Measurements from ENCODE around the gene NKX6-1. TPM values are rescaled to one million over a fixed set of nuclear protein-coding genes. Genes with fewer than 3 reads are reported as not detected.

NKX6-1 gene
- total RNA-seq, 1 experiment from 2014 or later = 3.3 TPM

DNA sequence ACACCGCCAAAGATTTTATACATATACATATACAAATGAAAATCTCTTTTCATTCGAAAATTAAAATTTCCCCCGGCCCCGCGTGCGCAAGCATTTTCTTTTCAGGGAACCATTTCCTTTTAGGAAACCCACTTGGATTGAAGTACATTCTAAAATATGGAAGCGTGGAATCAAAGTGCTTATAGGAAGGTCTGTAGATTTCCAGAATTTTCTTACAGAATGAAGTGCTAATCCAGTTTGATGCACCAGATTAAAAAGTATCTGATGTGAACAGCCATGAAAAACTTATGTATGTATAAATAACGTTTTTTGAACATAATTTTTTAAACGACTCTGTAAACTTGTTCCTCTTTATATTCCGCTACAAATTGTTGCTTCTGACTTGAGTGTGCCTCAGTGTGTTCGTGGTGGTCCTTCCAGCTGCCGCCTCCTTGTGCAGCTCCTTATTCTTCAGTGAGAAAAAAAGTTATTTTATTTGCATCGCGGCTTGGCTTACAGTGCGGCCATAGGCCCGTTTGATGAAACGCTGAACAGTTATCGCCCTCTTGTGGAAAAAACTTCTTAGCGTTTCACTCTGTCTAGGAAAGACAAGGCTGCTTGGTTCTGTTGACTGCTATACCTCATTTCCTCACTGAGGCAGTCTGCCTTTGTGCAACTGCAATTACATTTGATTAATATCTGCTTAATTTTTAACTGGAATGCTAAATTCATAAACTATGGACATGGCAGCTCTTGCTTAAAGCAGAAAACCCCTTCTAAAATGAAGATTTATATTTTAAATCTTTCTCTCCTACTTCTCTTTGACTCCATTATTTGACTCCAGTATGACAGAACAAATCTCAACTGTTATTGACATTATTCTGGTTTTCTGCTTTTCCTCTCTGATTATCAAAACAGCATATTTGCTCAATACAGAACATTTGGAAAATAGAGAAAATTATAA, 4.7 kb upstream of the NKX6-1 start:
- H3K4me1 ChIP-seq (replicated peaks) = 0 out of 2 replicates have a peak, but pooled peaks cover 3% of the 10 kb centered on the region
- H3K9me3 ChIP-seq (replicated peaks) = no peaks in the 10 kb centered on the region
- H3K4me3 ChIP-seq = no peak overlapping the region
- H3K27ac ChIP-seq = no peak overlapping the region
- H3K36me3 ChIP-seq = no peaks in the 10 kb centered on the region
- 0 out of 2 replicates have a peak, but pooled peaks cover 7% of the 10 kb centered on the region for H3K27me3 ChIP-seq (replicated peaks)
- peak in 1 of 2 experiments; percentile 49 for DNase-seq (ENCODE audit: low read depth in 1 of 2, low spot score in 2 of 2)

DNA sequence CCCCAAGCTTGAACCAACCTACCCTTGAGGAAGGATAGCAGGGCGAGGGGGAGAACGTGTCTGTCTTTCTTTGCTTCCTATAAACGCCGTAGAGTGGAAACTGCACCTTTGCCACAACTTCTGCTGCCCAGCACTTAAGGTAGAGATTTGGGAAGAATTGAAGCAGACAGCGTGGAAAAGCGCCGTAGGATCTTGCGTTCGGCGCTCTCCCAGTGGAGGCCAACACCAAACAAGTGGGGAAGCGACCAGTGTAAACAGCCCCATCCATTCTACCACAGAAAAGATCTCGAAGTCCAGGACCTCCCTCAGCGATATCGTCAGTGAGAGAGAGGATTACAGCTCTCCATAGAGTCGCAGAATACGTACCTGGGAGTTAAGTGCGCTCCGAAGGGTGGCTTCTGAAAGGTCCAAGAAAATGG, 3.9 kb upstream of the NKX6-1 start:
- no peak for DNase-seq (ENCODE audit: low read depth in 1 of 2, low spot score in 2 of 2)
- 0 out of 2 replicates have a peak, but pooled peaks cover 7% of the 10 kb centered on the region for H3K27me3 ChIP-seq (replicated peaks)
- H3K9me3 ChIP-seq (replicated peaks) = no peaks in the 10 kb centered on the region
- H3K36me3 ChIP-seq = no peaks in the 10 kb centered on the region; the same call in 1 of the 2 replicates
- 0 out of 2 replicates have a peak, but pooled peaks cover 3% of the 10 kb centered on the region for H3K4me1 ChIP-seq (replicated peaks)
- H3K4me3 ChIP-seq = no peak overlapping the region
- H3K27ac ChIP-seq = no peak overlapping the region

DNA sequence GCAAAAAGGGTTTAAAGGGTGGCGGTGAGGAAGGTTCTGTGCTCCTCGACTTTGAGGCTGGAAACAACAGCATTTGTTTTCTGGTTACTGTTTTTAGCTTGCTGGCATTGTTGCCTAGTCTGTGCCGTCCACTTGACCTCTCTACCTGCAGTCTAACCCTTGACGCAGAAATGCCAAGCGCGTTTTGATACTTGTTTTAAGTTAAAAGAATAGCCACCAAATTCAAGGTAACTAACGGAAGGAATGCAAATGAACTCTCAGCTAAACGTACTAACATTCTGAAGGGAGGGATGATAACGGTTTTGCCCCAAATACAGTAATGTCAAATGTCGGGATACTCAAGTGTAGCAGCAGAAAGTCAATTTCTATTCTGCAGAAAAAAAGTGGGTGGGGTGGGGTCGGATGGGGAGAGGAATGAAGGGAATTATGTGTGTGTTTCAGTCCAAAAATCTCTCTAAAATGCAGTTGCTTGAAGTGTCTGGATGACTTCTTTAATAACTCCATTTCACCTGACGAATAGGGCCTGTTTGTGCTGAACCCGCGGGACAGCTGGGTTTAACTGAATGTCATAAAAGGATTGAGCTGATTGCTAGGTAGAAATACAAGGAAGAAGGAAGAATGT, 3.4 kb upstream of the NKX6-1 start:
- Histone ChIP-seq H3K4me1 (replicated peaks) (peaks cover 4% of the 10 kb centered on the region; the same call in 1 of the 2 replicates), H3K4me3 (no peak overlapping the region), H3K27me3 (replicated peaks) (0 out of 2 replicates have a peak, but pooled peaks cover 7% of the 10 kb centered on the region)

DNA sequence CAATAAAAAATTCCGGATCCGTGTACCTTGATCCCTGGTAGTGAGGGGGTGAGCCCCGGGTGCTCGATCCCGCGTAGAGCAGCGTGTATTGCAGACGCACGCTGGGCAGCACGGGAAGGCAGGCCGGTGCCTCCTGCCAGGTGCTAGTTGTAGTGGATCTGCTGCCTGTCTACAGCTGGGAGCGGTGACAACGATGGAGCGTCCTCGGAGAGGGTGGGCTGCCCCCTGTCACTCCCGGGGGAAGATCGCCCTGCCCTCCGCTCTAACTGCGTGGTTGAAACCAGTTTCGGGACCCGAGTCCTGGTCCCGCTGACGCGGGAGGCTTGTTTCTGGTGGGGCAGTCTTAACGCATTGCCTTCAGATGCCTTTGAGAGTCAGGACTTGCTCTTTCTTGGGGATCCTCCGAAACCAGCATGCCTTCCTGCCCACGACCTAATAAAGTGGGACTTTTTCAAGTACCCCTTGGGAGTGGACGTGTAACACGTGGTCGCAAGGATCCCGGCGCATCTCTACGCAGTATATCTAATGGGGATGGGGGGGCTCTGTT, 2.7 kb upstream of the NKX6-1 start:
- no peak overlapping the region for H3K27ac ChIP-seq
- 0 out of 2 replicates have a peak, but pooled peaks cover 7% of the 10 kb centered on the region for H3K27me3 ChIP-seq (replicated peaks)
- 0 out of 2 replicates have a peak, but pooled peaks cover 3% of the 10 kb centered on the region for H3K9me3 ChIP-seq (replicated peaks)
- no peak for DNase-seq (ENCODE audit: low read depth in 1 of 2, low spot score in 2 of 2)
- peaks cover 7% of the 10 kb centered on the region; the same call in 1 of the 2 replicates for H3K36me3 ChIP-seq
- H3K4me1 ChIP-seq (replicated peaks) = peaks cover 11% of the 10 kb centered on the region
- H3K4me3 ChIP-seq = no peak overlapping the region

More for the DNA sequence above, 3.4 kb upstream of the NKX6-1 start:
- H3K9me3 ChIP-seq (replicated peaks) = 0 out of 2 replicates have a peak, but pooled peaks cover 3% of the 10 kb centered on the region
- peaks cover 3% of the 10 kb centered on the region; the same call in 1 of the 2 replicates for H3K36me3 ChIP-seq
- H3K27ac ChIP-seq = no peak overlapping the region
- no peak for DNase-seq (ENCODE audit: low read depth in 1 of 2, low spot score in 2 of 2)

- Histone ChIP-seq H3K27me3 (replicated peaks) (0 out of 2 replicates have a peak, but pooled peaks cover 5% of the 10 kb centered on the region), H3K36me3 (peaks cover 7% of the 10 kb centered on the region; the same call in 1 of the 2 replicates), H3K4me1 (replicated peaks) (peaks cover 14% of the 10 kb centered on the region), H3K27ac (no peak overlapping the region), H3K4me3 (no peak overlapping the region), H3K9me3 (replicated peaks) (0 out of 2 replicates have a peak, but pooled peaks cover 3% of the 10 kb centered on the region)
- no peak for DNase-seq (ENCODE audit: low read depth in 1 of 2, low spot score in 2 of 2)
These were observed 2.1 kb upstream of the NKX6-1 start for GRCh38 chr4:84501202-84501503.

- H3K27me3 ChIP-seq (replicated peaks) = no peaks in the 10 kb centered on the region
- H3K4me3 ChIP-seq = no peak overlapping the region
- DNase-seq (ENCODE audit: low read depth in 1 of 2, low spot score in 2 of 2) = no peak
- H3K36me3 ChIP-seq = peaks cover 9% of the 10 kb centered on the region
- no peak overlapping the region for H3K27ac ChIP-seq
- peaks cover 14% of the 10 kb centered on the region for H3K4me1 ChIP-seq (replicated peaks)
- H3K9me3 ChIP-seq (replicated peaks) = 0 out of 2 replicates have a peak, but pooled peaks cover 3% of the 10 kb centered on the region
These were observed 1.5 kb upstream of the NKX6-1 start for GRCh38 chr4:84500386-84501201.

DNA sequence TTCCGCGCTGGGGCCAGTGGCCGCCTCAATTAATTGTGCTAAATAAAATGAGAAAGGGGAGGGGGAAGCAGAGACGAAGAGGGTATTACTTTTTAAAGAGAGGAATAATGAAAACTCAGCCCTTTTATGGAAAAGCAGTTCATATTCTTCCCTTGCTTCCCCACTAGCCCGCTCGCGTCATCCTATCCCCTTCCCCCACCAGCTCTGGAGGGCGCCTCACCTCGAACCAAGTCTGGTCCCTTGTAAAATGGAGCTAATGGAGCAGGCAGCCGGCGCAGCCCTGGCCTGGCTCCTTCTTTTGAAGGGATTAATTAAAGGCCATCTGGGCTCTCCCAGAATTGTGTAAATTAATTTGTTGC, 511 bp upstream of the NKX6-1 start:
- peaks cover 14% of the 10 kb centered on the region for H3K4me1 ChIP-seq (replicated peaks)
- no peak for DNase-seq (ENCODE audit: low read depth in 1 of 2, low spot score in 2 of 2)
- H3K27ac ChIP-seq = no peak overlapping the region
- no peaks in the 10 kb centered on the region for H3K27me3 ChIP-seq (replicated peaks)
- H3K4me3 ChIP-seq = peak overlapping the region; percentile 82
- 0 out of 2 replicates have a peak, but pooled peaks cover 3% of the 10 kb centered on the region for H3K9me3 ChIP-seq (replicated peaks)
- peaks cover 19% of the 10 kb centered on the region for H3K36me3 ChIP-seq

- peak; percentile 51 to 63 for DNase-seq (ENCODE audit: low read depth in 1 of 2, low spot score in 2 of 2)
- peaks cover 27% of the 10 kb centered on the region for H3K36me3 ChIP-seq
- peak overlapping the region; percentile 3; the same call in 1 of the 2 replicates for H3K27ac ChIP-seq
- 0 out of 2 replicates have a peak, but pooled peaks cover 3% of the 10 kb centered on the region for H3K9me3 ChIP-seq (replicated peaks)
- peak overlapping the region; percentile 82 for H3K4me3 ChIP-seq
- H3K27me3 ChIP-seq (replicated peaks) = no peaks in the 10 kb centered on the region
- peaks cover 14% of the 10 kb centered on the region for H3K4me1 ChIP-seq (replicated peaks)
These were observed 723 bp downstream of the NKX6-1 start for GRCh38 chr4:84498203-84498934.

DNA sequence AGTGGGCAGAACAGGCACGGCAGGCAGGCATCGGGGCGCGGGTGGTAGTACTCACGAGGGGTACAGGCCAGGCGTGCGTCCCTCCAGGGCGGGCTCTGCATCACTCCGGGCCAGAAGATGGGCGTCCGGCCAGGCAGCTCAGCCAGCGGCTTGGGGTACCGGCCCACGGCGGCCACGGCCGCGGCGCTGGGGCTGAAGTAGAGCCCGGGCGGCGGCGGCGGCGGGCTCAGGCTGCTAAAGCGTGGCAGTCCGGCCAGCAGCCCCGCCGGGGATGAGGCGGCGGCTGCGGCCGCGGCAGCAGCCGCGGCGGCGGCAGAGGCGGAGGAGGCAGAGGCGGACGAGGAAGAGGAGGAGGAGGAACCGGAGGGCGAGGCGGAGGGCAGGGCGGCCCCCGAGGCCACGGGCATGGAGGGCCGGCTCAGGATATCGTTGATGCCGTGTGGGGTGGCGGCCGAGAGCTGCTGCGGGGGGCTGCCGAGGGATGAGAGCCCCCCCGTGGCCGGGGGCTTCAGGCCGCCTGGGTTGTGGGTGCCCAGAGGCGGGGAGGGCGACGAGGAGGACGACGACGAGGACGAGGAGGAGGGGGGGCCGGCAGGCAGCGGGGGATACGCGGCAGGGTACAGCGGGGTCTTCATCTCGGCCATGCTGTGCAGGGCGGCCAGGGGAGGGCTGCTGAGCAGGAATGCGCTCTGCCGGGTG, 1.4 kb downstream of the NKX6-1 start:
- H3K4me3 ChIP-seq = peak overlapping the region; percentile 82
- H3K36me3 ChIP-seq = peaks cover 29% of the 10 kb centered on the region
- no peaks in the 10 kb centered on the region for H3K27me3 ChIP-seq (replicated peaks)
- H3K27ac ChIP-seq = 0 out of 2 replicates have a peak overlapping the region, but pooled peaks have one; percentile 3
- peak; percentile 38 to 46 for DNase-seq (ENCODE audit: low read depth in 1 of 2, low spot score in 2 of 2)
- H3K9me3 ChIP-seq (replicated peaks) = 0 out of 2 replicates have a peak, but pooled peaks cover 3% of the 10 kb centered on the region
- H3K4me1 ChIP-seq (replicated peaks) = peaks cover 14% of the 10 kb centered on the region

DNA sequence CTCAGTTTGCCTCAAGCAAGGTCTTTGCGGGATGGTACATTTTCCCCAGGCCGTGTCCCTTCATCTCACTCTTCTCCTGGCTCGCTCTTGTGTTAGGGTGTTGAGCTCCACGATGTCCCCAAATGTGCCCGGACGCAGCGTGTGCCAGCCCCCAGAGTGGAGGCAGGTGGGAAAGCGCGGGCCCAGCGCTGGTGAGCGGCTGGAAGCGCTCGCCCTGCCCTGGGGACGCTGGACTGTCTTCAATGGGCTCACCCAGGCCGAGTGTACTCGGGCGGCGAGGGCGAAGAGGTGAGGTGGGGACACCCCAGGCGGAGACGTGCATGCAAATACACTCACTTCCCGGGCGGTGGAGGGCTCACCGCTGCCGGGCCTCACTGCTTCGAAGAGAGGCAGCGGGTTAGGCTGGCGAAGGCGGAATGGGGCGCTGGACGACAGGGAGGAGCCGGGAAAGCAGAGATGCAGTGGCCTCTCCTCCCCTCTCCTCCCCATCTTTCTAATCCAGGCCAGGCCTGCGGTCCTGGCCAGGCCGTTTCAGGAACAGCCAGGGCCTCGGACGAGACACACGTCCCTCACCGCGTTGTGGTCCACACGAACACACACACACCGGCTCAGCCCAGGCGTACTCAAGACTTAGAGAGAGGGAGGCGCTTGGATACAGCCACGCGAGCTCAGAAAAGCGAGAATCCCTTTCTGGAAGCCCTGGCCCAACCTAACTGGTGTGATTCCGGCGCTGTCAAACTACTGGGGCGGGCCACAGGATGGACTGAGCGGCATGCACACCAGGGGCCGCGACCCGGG, 2.2 kb downstream of the NKX6-1 start:
- 0 out of 2 replicates have a peak, but pooled peaks cover 3% of the 10 kb centered on the region for H3K9me3 ChIP-seq (replicated peaks)
- H3K4me1 ChIP-seq (replicated peaks) = peaks cover 14% of the 10 kb centered on the region
- H3K36me3 ChIP-seq = peaks cover 29% of the 10 kb centered on the region
- H3K27ac ChIP-seq = no peak overlapping the region
- peak overlapping the region; percentile 82 for H3K4me3 ChIP-seq
- H3K27me3 ChIP-seq (replicated peaks) = no peaks in the 10 kb centered on the region
- DNase-seq (ENCODE audit: low read depth in 1 of 2, low spot score in 2 of 2) = peak; percentile 43 to 47

- Histone ChIP-seq H3K36me3 (peaks cover 29% of the 10 kb centered on the region), H3K27ac (no peak overlapping the region), H3K27me3 (replicated peaks) (no peaks in the 10 kb centered on the region), H3K4me3 (no peak overlapping the region), H3K9me3 (replicated peaks) (0 out of 2 replicates have a peak, but pooled peaks cover 3% of the 10 kb centered on the region), H3K4me1 (replicated peaks) (peaks cover 14% of the 10 kb centered on the region)
- DNase-seq (ENCODE audit: low read depth in 1 of 2, low spot score in 2 of 2) = no peak
These were observed 2.8 kb downstream of the NKX6-1 start for GRCh38 chr4:84496331-84496705.
